ENCODE results near the gene ZNF133. TPM values are rescaled to one million over a fixed set of nuclear protein-coding genes. Genes with fewer than 3 reads are reported as not detected.

Gene ZNF133
- total and polyA plus RNA-seq, 2 donors (not counting 3 experiments of a cell fraction or from before 2014, with no cell fraction given), result 11.1 to 13.8 TPM

- H3K4me1 ChIP-seq (ENCODE audit: control insufficient read depth, extremely low read depth, insufficient read depth, low read length), result peaks cover 7% of the 10 kb centered on the region
- peaks cover 0 to 13% of the 10 kb centered on the region in 2 experiments for H3K27me3 ChIP-seq (ENCODE audit: control insufficient read depth in 2 of 2, insufficient read depth in 2 of 2, low read length in 2 of 2)
- POLR2A ChIA-PET, result interaction anchor here (1.4 kb wide), 1 partner anchor 317 kb away, joined by 4 read pairs; no protein-coding TSS in a partner anchor
- H3K36me3 ChIP-seq (ENCODE audit: control insufficient read depth in 2 of 2, extremely low read depth in 1 of 2, insufficient read depth in 2 of 2, low read length in 2 of 2), result peaks cover 0 to 3% of the 10 kb centered on the region in 2 experiments
- H3K9me3 ChIP-seq (replicated peaks; ENCODE audit: control insufficient read depth, insufficient read depth, low read length), result no peaks in the 10 kb centered on the region
- dilution Hi-C loops (cut with MboI; ENCODE audit: extremely low pct_ligation_motif_present, low sequenced_read_pairs), result no loop called here
- peak overlapping the region; percentile 62 for H3K4me2 ChIP-seq (ENCODE audit: insufficient read depth, low read length)
- intact Hi-C loops (cut with micrococcal nuclease), result loop anchor here (5.0 kb wide), 3 partner anchors 180 to 605 kb away; partner anchors contain the start of genes DTD1, DZANK1, POLR3F and RRBP1
- H3K4me3 ChIP-seq (replicated peaks in 1 of 3; ENCODE audit: insufficient read depth in 1 of 3, low read depth in 1 of 3, low read length in 3 of 3), result peak overlapping the region; percentile 72 to 92 (median 79)
- FAIRE-seq (no peak), DNase-seq (ENCODE audit: low read depth, low spot score) (no peak)
- CTCF ChIA-PET, result interaction anchor here (0.9 kb wide), 1 partner anchor 179 kb away, joined by 3 read pairs; the partner anchor contains the start of genes DZANK1 and POLR3F
- H2AFZ ChIP-seq (ENCODE audit: low read depth, low read length), result peak overlapping the region; percentile 91
- peak overlapping the region; percentile 92 for H3K27ac ChIP-seq (ENCODE audit: insufficient read depth, low read depth, low read length)
- peak overlapping the region; percentile 91 for H3K9ac ChIP-seq (replicated peaks; ENCODE audit: extremely low read depth, insufficient read depth, low read length)
- BruUV-seq (replicated peaks), result TSS peak; percentile 97
- H3K9me1 ChIP-seq (replicated peaks; ENCODE audit: control insufficient read depth, extremely low read depth, insufficient read depth, low read length), result no peaks in the 10 kb centered on the region
- TF ChIP-seq EZH2 (IDR thresholded peaks at IDR 0.05; ENCODE audit: borderline replicate concordance, low read depth, low read length, severe bottlenecking), result no peak
- TF ChIP-seq JUN (IDR thresholded peaks at IDR 0.05; ENCODE audit: borderline replicate concordance, insufficient read depth, insufficient read length, low read depth), result no peak
- H4K20me1 ChIP-seq (replicated peaks; ENCODE audit: control insufficient read depth, extremely low read depth, insufficient read depth, low read length), result no peaks in the 10 kb centered on the region
- peaks cover 16% of the 10 kb centered on the region for H3K79me2 ChIP-seq (ENCODE audit: control insufficient read depth, insufficient read depth, low read length)
These were observed 797 bp upstream of the ZNF133 start for GRCh38 chr20:18287546-18287914.

- peaks cover 23% of the 10 kb centered on the region for H3K79me2 ChIP-seq (ENCODE audit: control insufficient read depth, insufficient read depth, low read length)
- peak overlapping the region; percentile 91 for H2AFZ ChIP-seq (ENCODE audit: low read depth, low read length)
- ChIA-PET POLR2A (interaction anchor here (1.4 kb wide), 1 partner anchor 318 kb away, joined by 4 read pairs; no protein-coding TSS in a partner anchor), CTCF (no interaction called here)
- H3K4me2 ChIP-seq (ENCODE audit: insufficient read depth, low read length), result peak overlapping the region; percentile 62
- H3K27me3 ChIP-seq (ENCODE audit: control insufficient read depth in 2 of 2, insufficient read depth in 2 of 2, low read length in 2 of 2), result peaks cover 0 to 7% of the 10 kb centered on the region in 2 experiments
- BruUV-seq (replicated peaks), result no TSS peak
- H3K36me3 ChIP-seq (ENCODE audit: control insufficient read depth in 2 of 2, extremely low read depth in 1 of 2, insufficient read depth in 2 of 2, low read length in 2 of 2), result peaks cover 0 to 3% of the 10 kb centered on the region in 2 experiments
- H3K27ac ChIP-seq (ENCODE audit: insufficient read depth, low read depth, low read length), result peak overlapping the region; percentile 92
- intact Hi-C loops (cut with micrococcal nuclease), result loop anchor here (1.0 to 5.0 kb wide), 4 partner anchors 178 to 607 kb away; partner anchors contain the start of genes DTD1, DZANK1, POLR3F and RRBP1
- DNase-seq (ENCODE audit: low read depth, low spot score) (no peak), FAIRE-seq (no peak)
- dilution Hi-C loops (cut with MboI; ENCODE audit: extremely low pct_ligation_motif_present, low sequenced_read_pairs), result no loop called here
- H3K4me1 ChIP-seq (ENCODE audit: control insufficient read depth, extremely low read depth, insufficient read depth, low read length), result peaks cover 7% of the 10 kb centered on the region
- H3K9me1 ChIP-seq (replicated peaks; ENCODE audit: control insufficient read depth, extremely low read depth, insufficient read depth, low read length), result no peaks in the 10 kb centered on the region
- H3K9ac ChIP-seq (replicated peaks; ENCODE audit: extremely low read depth, insufficient read depth, low read length), result peak overlapping the region; percentile 91
- H3K4me3 ChIP-seq (replicated peaks in 1 of 3; ENCODE audit: insufficient read depth in 1 of 3, low read depth in 1 of 3, low read length in 3 of 3), result peak overlapping the region; percentile 72 to 92 (median 79)
- H4K20me1 ChIP-seq (replicated peaks; ENCODE audit: control insufficient read depth, extremely low read depth, insufficient read depth, low read length), result no peaks in the 10 kb centered on the region
- TF ChIP-seq GATA2 (IDR thresholded peaks at IDR 0.05; ENCODE audit: insufficient read depth, insufficient read length, low read depth, low read length), result no peak
- no peak for TF ChIP-seq MAX (IDR thresholded peaks at IDR 0.05; ENCODE audit: insufficient read depth, insufficient read length)
- no peak for TF ChIP-seq MYC (IDR thresholded peaks at IDR 0.05; ENCODE audit: low read depth, low read length)
- TF ChIP-seq EZH2 (IDR thresholded peaks at IDR 0.05; ENCODE audit: borderline replicate concordance, low read depth, low read length, severe bottlenecking), result no peak
- no peak for TF ChIP-seq JUN (IDR thresholded peaks at IDR 0.05; ENCODE audit: borderline replicate concordance, insufficient read depth, insufficient read length, low read depth)
- TF ChIP-seq CTCF (IDR thresholded peaks at IDR 0.05; ENCODE audit: extremely low read depth in 1 of 2, insufficient read depth in 1 of 2, low read depth in 1 of 2, low read length in 2 of 2), result no peak
- TF ChIP-seq POLR2A (IDR thresholded peaks at IDR 0.05; ENCODE audit: low read depth, low read length), result no peak
- TF ChIP-seq FOS (IDR thresholded peaks at IDR 0.05; ENCODE audit: borderline replicate concordance, insufficient read depth, low read length), result no peak
- no peak for TF ChIP-seq POLR2AphosphoS5 (IDR thresholded peaks at IDR 0.05; ENCODE audit: insufficient read depth, low read depth, low read length)
- H3K9me3 ChIP-seq (replicated peaks; ENCODE audit: control insufficient read depth, insufficient read depth, low read length), result no peaks in the 10 kb centered on the region
These were observed 481 bp downstream of the ZNF133 start for GRCh38 chr20:18288749-18289267.

Data from endothelial cell of umbilical vein (primary cell).